22Rv1 (cell line): Measurements from ENCODE around the gene PLP1.

Source experiments
- CTCF ChIP-seq: fragments of 450-650 bp; IDR thresholded peaks from 2 replicates; pipeline ENCODE4 v1.5.1; 2017; ENCODE audit warnings: mild to moderate bottlenecking
- ZFX ChIP-seq: fragments of 450-650 bp; IDR thresholded peaks from 2 replicates; pipeline ENCODE4 v1.6.1; 2017; ENCODE audit warnings: antibody characterized with exemption, borderline replicate concordance

- TF ChIP-seq CTCF (peak; percentile 60), ZFX (no peak)
These were observed 2.5 kb upstream of the PLP1 start for GRCh38 chrX:103774070-103774642.
